ENCODE results near the gene ABCG4. TPM values are rescaled to one million over a fixed set of nuclear protein-coding genes. Genes with fewer than 3 reads are reported as not detected.
"Not testable (repeated sequence)": the region's sequence is repeated elsewhere in the genome, so short reads cannot be mapped to it uniquely, and the experiment has no call there.

ABCG4 gene
- total and polyA plus RNA-seq, 9 donors = 0.06 to 1.3 (median 0.32) TPM; not detected in 3

DNA sequence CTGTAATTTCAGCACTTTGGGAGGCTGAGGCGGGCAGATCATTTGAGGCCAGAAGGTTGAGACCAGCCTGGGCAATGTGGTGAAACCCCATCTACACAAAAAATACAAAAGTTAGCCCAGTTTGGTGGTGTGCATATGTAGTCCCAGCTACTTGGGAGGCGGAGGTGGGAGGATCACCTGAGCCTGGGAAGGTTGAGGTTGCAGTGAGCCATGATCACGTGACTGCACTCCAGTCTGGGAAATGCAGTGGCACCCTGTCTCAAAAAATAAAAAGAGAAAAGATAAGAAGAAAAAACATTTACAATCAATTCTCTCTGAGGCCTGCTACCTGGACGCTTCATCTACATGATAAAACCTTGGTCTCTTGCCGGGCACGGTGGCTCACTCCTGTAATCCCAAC, 50.1 kb downstream of the ABCG4 start:
- H3K4me3 ChIP-seq = no peak overlapping the region
- no peaks in the 10 kb centered on the region for H3K36me3 ChIP-seq
- no peak for TF ChIP-seq EP300 (IDR thresholded peaks at IDR 0.05)
- no peak for TF ChIP-seq POLR2A (IDR thresholded peaks at IDR 0.05)
- TF ChIP-seq CTCF (IDR thresholded peaks at IDR 0.05) = no peak
- 83 to 89% (median 86%) methylated on average over 6 of the region's 6 CpGs for WGBS, 3 donors
- no peak overlapping the region for H3K27ac ChIP-seq
- no peaks in the 10 kb centered on the region for H3K4me1 ChIP-seq (ENCODE audit: insufficient read depth)
- intact Hi-C loops (cut with DNase I) = loop anchor here in 2 of 4 donors (5.0 to 10.0 kb wide), 4 partner anchors 92 to 164 kb away; partner anchors contain the start of genes C2CD2L (in 2 of the 2), DPAGT1 (in 1 of the 2) and SLC37A4 (in 1 of the 2)
- DNase-seq = no peak
- H3K9me3 ChIP-seq = no peaks in the 10 kb centered on the region
- no peaks in the 10 kb centered on the region for H3K27me3 ChIP-seq

DNA sequence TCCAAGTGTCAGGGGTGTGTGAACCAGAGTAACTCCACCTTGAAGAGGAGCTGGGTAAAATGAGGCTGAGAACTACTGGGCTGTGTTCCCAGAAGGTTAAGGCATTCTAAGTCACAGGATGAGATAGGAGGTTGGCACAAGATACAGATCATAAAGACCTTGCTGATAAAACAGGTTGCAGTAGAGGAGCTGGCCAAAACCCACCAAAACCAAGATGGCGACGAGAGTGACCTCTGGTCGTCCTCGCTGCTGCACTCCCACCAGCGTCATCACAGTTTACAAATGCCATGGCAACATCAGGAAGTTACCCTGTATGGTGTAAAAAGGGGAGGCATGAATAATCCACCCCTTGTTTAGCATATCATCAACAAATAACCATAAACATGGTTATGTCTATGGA, 52.4 kb downstream of the ABCG4 start:
- not testable (repeated sequence) for H3K9me3 ChIP-seq; H3K36me3 ChIP-seq; H3K4me1 ChIP-seq (ENCODE audit: insufficient read depth); H3K27ac ChIP-seq; H3K4me3 ChIP-seq; H3K27me3 ChIP-seq
- intact Hi-C loops (cut with DNase I) = loop anchor here in 2 of 4 donors (10.0 kb wide), 1 partner anchor 114 kb away; the partner anchor contains the start of gene MCAM (in 2 of the 2)
- 80 to 92% (median 85%) methylated on average over 5 of the region's 5 CpGs for WGBS, 3 donors
- DNase-seq = peak in 1 of 5 donors; percentile 4

- WGBS, 3 donors = 87 to 89% (median 87%) methylated on average over 7 of the region's 7 CpGs
- intact Hi-C loops (cut with DNase I) = loop anchor here in 2 of 4 donors (10.0 kb wide), 1 partner anchor 112 kb away; the partner anchor contains the start of gene MCAM (in 2 of the 2)
- Histone ChIP-seq H3K4me1 (ENCODE audit: insufficient read depth) (no peaks in the 10 kb centered on the region), H3K4me3 (no peak overlapping the region), H3K27ac (no peak overlapping the region), H3K9me3 (no peaks in the 10 kb centered on the region), H3K27me3 (no peaks in the 10 kb centered on the region), H3K36me3 (no peaks in the 10 kb centered on the region)
- DNase-seq = no peak
- TF ChIP-seq EP300 (IDR thresholded peaks at IDR 0.05) = no peak
Measured at GRCh38 chr11:119202554-119202953, 53.7 kb downstream of the ABCG4 start.

DNA sequence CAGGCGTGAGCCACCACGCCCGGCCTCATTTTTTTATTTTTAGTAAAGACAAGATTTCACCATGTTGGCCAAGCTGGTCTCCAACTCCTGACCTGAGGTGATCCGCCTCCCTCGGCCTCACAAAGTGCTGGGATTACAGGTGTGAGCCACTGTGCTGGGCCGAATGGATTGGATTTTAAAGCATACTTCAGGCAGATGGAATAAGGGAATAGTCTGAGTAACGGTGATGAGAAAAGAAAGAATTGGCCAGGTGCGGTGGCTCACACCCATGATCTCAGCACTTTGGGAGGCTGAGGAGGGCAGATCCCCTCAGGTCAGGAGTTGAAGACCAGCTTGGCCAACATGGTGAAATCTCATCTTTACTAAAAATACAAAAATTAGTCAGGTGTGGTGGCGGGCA, 55.2 kb downstream of the ABCG4 start:
- no peaks in the 10 kb centered on the region for H3K36me3 ChIP-seq
- 91 to 96% (median 93%) methylated on average over 9 of the region's 9 CpGs for WGBS, 3 donors
- H3K4me3 ChIP-seq = no peak overlapping the region
- TF ChIP-seq CTCF (IDR thresholded peaks at IDR 0.05) = no peak
- TF ChIP-seq EP300 (IDR thresholded peaks at IDR 0.05) = no peak
- no peak for TF ChIP-seq POLR2A (IDR thresholded peaks at IDR 0.05)
- H3K9me3 ChIP-seq = no peaks in the 10 kb centered on the region
- DNase-seq = peak in 1 of 5 donors; percentile 16
- intact Hi-C loops (cut with DNase I) = loop anchor here in 2 of 4 donors (10.0 kb wide), 1 partner anchor 111 kb away; the partner anchor contains the start of gene MCAM (in 2 of the 2)
- H3K27me3 ChIP-seq = no peaks in the 10 kb centered on the region
- no peak overlapping the region for H3K27ac ChIP-seq
- H3K4me1 ChIP-seq (ENCODE audit: insufficient read depth) = no peaks in the 10 kb centered on the region

DNA sequence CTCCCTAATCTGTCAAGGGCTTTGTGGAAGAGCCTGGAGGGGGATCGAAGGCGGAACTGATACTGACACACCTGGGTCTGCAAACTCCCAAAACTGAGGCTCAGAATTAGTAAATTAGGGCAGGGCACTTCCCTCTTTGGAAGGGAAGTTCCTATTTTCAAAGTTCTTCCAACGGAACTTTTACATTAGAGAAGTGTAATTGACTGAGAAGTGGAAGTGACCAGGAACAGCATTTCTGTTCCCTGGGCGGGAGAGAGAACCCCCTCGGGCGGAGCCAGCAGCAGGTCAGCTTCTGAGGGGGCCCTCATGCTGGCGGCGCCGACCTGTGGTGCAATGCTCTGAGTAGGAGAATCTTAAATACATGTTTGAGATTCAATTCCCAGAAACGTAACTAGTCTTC, 56.2 kb downstream of the ABCG4 start:
- H3K27ac ChIP-seq = no peak overlapping the region
- TF ChIP-seq EP300 (IDR thresholded peaks at IDR 0.05) (no peak), CTCF (IDR thresholded peaks at IDR 0.05) (no peak), POLR2A (IDR thresholded peaks at IDR 0.05) (no peak)
- no peaks in the 10 kb centered on the region for H3K4me1 ChIP-seq (ENCODE audit: insufficient read depth)
- H3K36me3 ChIP-seq = no peaks in the 10 kb centered on the region
- intact Hi-C loops (cut with DNase I) = loop anchor here in 3 of 4 donors (5.0 to 10.0 kb wide), 3 partner anchors 110 to 132 kb away; partner anchors contain the start of gene MCAM (in 3 of the 3)
- 39 to 46% (median 45%) methylated on average over 10 of the region's 10 CpGs for WGBS, 3 donors
- H3K27me3 ChIP-seq = no peaks in the 10 kb centered on the region
- DNase-seq = no peak
- H3K4me3 ChIP-seq = peak overlapping the region; percentile 85
- H3K9me3 ChIP-seq = no peaks in the 10 kb centered on the region
